Forelimb muscle (tissue), 1 donor: ENCODE results near the gene UBE3C. TPM values are rescaled to one million over a fixed set of nuclear protein-coding genes. Genes with fewer than 3 reads are reported as not detected.
"Not testable (repeated sequence)": the region's sequence is repeated elsewhere in the genome, so short reads cannot be mapped to it uniquely, and the experiment has no call there.

ENCODE experiments used
- DNase-seq: peaks from one replicate; pipeline ENCODE4 v3.0.0-alpha.2; 2013; ENCODE audit warnings: low read depth
- polyA plus RNA-seq: library from polyadenylated mRNA; unstranded; fragments of 120-200 nt; gene quantifications from one replicate; pipeline ENCODE4 v1.2.1, GENCODE V29; 2013; ENCODE audit not compliant: insufficient read length

The UBE3C gene
- polyA plus RNA-seq, 1 donor: 34.3 TPM

GRCh38 chr7:157130849-157131248 lies 7.9 kb upstream of the UBE3C start:
- not testable (repeated sequence) for DNase-seq

DNA sequence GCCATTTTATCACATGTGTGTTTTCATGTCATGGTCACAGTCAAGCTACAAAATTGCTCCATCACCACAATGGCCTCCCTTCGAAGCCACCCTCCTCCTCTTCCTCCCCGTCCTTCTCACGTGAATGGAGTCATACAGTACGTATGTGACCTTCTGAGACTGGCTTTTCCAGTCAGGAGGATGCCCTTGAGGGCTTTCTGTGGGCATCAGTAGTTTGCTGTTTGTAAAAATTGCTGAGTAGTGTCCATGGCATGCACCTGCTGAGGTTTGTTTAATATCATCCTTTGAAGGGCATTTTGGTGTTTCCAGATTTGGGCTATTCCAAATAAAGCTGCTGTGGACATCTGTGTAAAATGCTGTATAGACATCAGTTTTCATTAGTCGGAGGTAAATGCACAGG lies 5.9 kb upstream of the UBE3C start:
- no peak for DNase-seq

GRCh38 chr7:157133304-157133703 lies 5.4 kb upstream of the UBE3C start:
- no peak for DNase-seq

GRCh38 chr7:157136372-157136771 lies 2.4 kb upstream of the UBE3C start:
- no peak for DNase-seq

- no peak for DNase-seq
Measured at GRCh38 chr7:157138101-157138423, 664 bp upstream of the UBE3C start.

DNA sequence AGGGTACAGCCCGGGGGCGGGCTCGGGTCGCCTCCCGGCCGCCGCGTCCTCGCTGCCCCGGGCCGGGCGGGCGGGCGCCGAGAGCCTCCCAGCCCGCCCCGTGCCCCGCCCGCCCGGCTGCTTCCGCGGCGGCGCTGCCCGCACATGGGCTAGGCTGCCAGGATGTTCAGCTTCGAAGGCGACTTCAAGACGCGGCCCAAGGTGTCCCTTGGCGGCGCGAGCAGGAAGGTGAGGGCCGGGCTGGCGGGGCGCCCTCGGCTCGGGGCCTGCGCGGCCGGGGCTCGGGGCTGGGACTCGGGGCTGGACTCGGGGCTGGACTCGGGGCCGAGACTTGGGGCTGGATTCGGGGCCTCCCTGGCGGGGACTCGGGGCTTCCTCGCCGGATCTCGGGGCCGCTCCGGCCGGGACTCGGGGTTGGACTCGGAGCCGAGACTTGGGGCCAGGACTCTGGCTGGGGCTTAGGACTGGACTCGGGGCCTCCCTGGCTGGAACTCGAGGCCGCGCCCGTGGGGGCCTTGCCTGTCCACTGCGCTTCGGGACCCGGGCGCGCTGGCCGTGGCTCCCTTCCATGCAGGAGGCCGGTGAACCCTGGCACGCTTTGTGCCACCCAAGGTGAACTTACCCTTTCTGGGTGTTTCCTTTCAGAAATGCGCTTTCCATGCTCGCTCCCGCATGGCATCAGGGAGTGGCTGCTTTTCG lies 534 bp downstream of the UBE3C start:
- no peak for DNase-seq

DNA sequence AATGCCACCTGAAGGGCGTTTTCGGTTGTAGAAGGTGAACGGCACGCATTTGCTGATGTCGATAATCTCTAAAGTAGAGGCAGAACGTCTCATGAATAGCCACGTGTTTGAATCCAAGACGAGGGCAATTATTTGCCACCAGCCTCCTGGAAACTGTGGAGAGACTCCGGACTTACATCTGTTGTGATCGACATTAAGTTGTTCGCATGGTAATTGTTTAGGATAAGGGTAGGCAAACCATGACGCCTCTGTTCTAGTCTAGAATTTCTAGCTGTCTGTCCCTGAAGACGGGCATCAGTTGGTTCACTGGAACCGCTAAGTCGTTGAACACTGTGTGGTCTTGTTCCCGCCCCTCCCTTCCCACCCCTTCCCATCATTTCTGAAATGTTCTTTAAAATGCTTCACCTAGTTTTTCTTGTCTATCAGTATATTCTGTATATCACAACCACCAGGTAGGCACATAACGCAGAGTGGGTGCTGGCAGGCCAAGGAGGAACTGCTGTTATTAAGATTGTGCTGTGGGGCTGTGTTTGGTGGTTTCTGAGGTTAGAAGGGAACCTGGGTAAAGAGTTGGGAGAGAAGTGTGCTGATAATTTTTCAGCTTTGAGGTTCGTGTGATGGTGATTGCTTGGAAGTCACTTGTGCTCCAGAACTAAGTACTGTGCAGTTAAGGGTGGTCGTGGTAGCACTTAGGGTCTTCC lies 1.2 kb downstream of the UBE3C start:
- no peak for DNase-seq

DNA sequence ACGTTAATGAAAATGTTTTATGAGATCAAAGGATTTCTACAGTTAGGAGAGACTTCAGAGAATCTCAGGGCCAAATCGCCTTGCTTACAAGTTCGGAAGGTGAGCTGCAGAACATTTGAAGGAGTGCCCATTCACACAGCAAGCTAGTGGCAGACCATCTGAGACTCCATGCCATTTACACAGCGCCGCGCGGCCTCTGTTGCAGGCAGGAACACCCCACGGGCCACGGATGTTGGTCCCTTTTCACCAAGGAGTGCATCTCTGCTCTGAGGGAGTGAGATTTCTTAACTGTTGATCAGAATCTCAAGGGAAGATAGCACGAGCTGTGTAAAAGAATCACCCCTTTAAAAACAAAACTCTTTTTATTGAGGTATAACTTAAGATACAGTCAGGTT lies 1.8 kb downstream of the UBE3C start:
- no peak for DNase-seq

GRCh38 chr7:157141525-157142060 lies 2.9 kb downstream of the UBE3C start:
- no peak for DNase-seq

DNA sequence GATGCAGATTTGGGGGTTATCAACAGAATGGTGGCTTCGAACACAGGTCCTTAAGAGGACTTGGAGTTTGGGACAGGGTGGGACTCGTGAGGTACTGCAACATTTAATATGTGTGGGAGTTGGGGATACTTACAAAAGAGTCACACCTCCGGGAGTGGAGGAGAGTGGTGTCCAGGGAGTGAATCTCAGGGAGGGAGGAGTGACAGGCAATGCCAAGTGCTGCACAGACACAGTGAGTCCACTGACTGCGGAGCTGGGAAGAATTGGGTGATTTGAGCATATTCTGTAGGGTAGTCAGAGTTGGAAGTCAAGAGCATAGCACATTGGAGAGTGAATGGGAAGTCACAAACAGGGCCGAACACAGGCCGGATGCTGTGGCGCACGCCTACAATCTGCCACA lies 5.1 kb downstream of the UBE3C start:
- DNase-seq: no peak

DNA sequence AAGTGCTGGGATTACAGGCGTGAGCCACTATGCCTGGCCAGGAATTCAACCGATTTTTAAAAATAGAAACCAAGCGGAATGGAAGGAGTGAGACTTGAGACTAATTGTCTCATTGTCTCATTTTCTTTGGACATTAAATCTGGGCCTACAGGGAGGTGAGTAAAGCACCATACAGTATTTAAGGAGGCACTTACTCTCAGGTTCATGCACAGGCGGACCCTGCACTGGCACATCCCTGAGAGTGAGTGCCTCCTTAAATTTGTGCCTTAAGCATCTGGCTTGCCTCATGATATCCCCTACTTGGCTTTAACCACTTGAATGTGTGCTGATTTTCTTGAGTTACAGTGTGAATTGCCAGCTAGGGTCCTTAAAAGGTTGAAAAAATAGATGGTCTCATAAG lies 10.6 kb downstream of the UBE3C start:
- no peak for DNase-seq

GRCh38 chr7:157150882-157151281 lies 12.2 kb downstream of the UBE3C start:
- no peak for DNase-seq

GRCh38 chr7:157151626-157152339 lies 13.1 kb downstream of the UBE3C start:
- DNase-seq: no peak

DNA sequence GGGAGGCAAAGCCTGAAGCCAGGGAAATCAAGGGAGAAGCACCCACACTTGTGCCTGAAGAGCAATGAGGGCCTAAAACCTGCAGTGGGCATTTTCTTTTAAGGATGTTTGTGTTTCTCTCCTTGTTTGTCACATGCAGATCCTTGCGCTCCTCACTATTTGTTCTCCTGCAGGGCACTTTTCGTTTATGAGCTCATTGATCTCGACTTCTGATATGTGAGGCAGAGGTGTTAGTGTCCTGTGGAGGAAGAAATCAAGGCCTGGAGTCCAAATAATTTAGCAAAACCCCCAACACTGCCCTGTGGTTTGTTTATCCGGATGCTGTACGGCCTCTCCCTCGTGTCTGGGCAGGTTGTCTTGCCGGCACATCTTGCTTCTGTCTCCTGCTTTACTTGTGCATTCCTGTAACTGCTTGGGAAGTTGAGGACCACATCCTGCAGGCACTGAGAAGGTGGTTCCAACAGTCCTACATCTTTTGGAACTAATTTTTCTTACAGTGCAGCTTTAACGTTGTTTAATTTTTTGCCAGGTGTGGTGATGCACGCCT lies 13.7 kb downstream of the UBE3C start:
- DNase-seq: no peak

GRCh38 chr7:157153260-157153659 lies 14.5 kb downstream of the UBE3C start:
- DNase-seq: no peak

DNA sequence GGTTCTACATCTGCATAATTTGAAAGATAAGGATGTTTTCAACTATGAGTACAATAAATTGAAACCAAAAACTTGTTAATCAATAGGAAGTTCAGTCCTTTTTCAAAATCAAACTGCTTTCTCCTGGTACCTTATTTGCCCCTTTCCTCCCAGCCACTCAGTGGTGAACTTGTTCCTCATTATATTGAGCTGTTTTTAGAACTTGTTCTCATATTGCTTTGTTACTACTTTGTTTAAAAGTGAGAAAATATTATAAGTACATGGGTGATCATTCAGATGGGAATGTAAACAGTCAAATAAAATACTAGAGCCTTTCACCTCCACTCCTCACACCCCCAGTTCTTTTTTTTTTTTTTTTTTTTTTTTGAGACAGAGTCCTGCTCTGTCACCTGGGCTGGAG lies 17.2 kb downstream of the UBE3C start:
- DNase-seq: no peak

GRCh38 chr7:157158400-157158799 lies 19.7 kb downstream of the UBE3C start:
- no peak for DNase-seq

DNA sequence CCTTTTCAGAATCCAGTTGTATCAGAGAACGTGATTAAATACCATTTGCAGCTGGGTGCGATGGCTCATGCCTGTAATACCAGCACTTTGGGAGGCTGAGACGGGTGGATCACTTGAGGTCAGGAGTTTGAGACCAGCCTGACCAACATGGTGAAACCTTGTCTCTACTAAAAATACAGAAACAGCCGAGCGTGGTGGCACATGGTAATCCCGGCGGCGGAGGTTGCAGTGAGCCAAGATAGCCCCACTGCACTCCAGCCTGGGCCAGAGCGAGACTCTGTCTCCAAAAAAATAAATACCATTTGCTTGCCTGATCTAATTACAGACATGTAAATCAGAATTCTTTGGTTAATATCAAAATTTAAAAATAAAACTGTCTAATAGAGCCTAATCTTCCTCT lies 20.8 kb downstream of the UBE3C start:
- DNase-seq: not testable (repeated sequence)

GRCh38 chr7:157160433-157160832 lies 21.7 kb downstream of the UBE3C start:
- no peak for DNase-seq

GRCh38 chr7:157165987-157166386 lies 27.3 kb downstream of the UBE3C start:
- no peak for DNase-seq

GRCh38 chr7:157168571-157168970 lies 29.8 kb downstream of the UBE3C start:
- no peak for DNase-seq

GRCh38 chr7:157176771-157177170 lies 38.0 kb downstream of the UBE3C start:
- no peak for DNase-seq
